ENCODE measurements around the gene LDLRAD2. TPM values are rescaled to one million over a fixed set of nuclear protein-coding genes. Genes with fewer than 3 reads are reported as not detected.

The LDLRAD2 gene
- total and polyA plus RNA-seq, 2 of the 4 experiments (the other 2 are of a cell fraction) = 0.05 TPM; not detected in 1

GRCh38 chr1:21782349-21782867 is 29.7 kb upstream of the LDLRAD2 start:
- Histone ChIP-seq H3K9me3 (ENCODE audit: control insufficient read depth, insufficient read depth, low read length) (peaks cover under 1% of the 10 kb centered on the region; the same call in 1 of the 2 replicates), H4K8ac (ENCODE audit: low read depth in 2 of 2, low read length in 2 of 2) (peak overlapping the region; percentile 79 to 97), H3K56ac (ENCODE audit: extremely low read depth, insufficient read depth, low read length) (peak overlapping the region; percentile 88), H2BK120ac (ENCODE audit: low read depth, low read length) (peak overlapping the region; percentile 8), H4K91ac (ENCODE audit: insufficient read depth, low read depth, low read length) (peak overlapping the region; percentile 61), H3K18ac (ENCODE audit: low read depth, low read length) (peak overlapping the region; percentile 64), H3K9me1 (ENCODE audit: insufficient read depth, low read length) (peaks cover 3% of the 10 kb centered on the region; the same call in 1 of the 2 replicates), H3K23ac (ENCODE audit: low read depth, low read length) (peak overlapping the region; percentile 67), H3K4ac (ENCODE audit: low read depth, low read length) (peak overlapping the region; percentile 85), H2AFZ (replicated peaks; ENCODE audit: low read length, poor library complexity) (peak overlapping the region; percentile 98), H2AK9ac (replicated peaks; ENCODE audit: low read depth, low read length, poor library complexity) (peak overlapping the region; percentile 100), H3K4me2 (ENCODE audit: low read depth, low read length) (peak overlapping the region; percentile 93), H3K4me3 (ENCODE audit: insufficient read depth, low read depth, low read length) (peak overlapping the region; percentile 66), H3K4me1 (ENCODE audit: control insufficient read depth, insufficient read depth, low read length) (0 out of 2 replicates have a peak, but pooled peaks cover 1% of the 10 kb centered on the region), H2BK20ac (ENCODE audit: low read depth, low read length) (no peak overlapping the region), H3K9ac (ENCODE audit: low read depth, low read length) (peak overlapping the region; percentile 91), H3K27ac (ENCODE audit: insufficient read depth, low read length) (peak overlapping the region; percentile 79), H4K5ac (ENCODE audit: low read depth, low read length) (peak overlapping the region; percentile 72), H3K14ac (replicated peaks; ENCODE audit: low read depth, low read length) (peak overlapping the region; percentile 75), H2BK5ac (ENCODE audit: low read depth, low read length, poor library complexity, severe bottlenecking) (peak overlapping the region; percentile 85), H4K20me1 (ENCODE audit: insufficient read depth, low read length) (peaks cover 38% of the 10 kb centered on the region), H3K27me3 (ENCODE audit: control insufficient read depth, insufficient read depth, low read length) (no peaks in the 10 kb centered on the region), H2AK5ac (ENCODE audit: low read depth, low read length) (peak overlapping the region; percentile 8), H3K79me1 (ENCODE audit: low read depth in 1 of 2, low read length in 2 of 2) (peaks cover under 1 to 29% of the 10 kb centered on the region in 2 experiments; a peak in 3 of 4 replicates), H2BK15ac (ENCODE audit: low read depth, low read length) (0 out of 3 replicates have a peak overlapping the region, but pooled peaks have one; percentile 33), H3K36me3 (ENCODE audit: control insufficient read depth, insufficient read depth, low read length) (no peaks in the 10 kb centered on the region)
- dilution Hi-C loops (cut with HindIII; ENCODE audit: low sequenced_read_pairs, unreplicated experiment) = no loop called here
- WGBS, 2 experiments (ENCODE audit: extremely low coverage in 2 of 2, insufficient read length in 1 of 2) = 0% methylated on average over 9 of the region's 37 CpGs; no CpG with 5 or more reads in 1 of the 2 experiments
- ChIA-PET CTCF (interaction anchor here (1.8 kb wide), 1 partner anchor 64 kb away, joined by 5 read pairs; no protein-coding TSS in a partner anchor), POLR2A (ENCODE audit: unreplicated experiment) (no interaction called here)
- peak; percentile 53 for DNase-seq
- ATAC-seq (ENCODE audit: low read depth) = peak; percentile 22
- BruUV-seq (replicated peaks) = no TSS peak
- TF ChIP-seq USF2 (IDR thresholded peaks at IDR 0.05; ENCODE audit: low read depth, low read length) = no peak
- TF ChIP-seq FOS (IDR thresholded peaks at IDR 0.05; ENCODE audit: low read depth, low read length) = no peak
- no peak; the same call in 1 of the 2 replicates for TF ChIP-seq MXI1 (IDR thresholded peaks at IDR 0.05; ENCODE audit: borderline replicate concordance, low read depth, low read length)
- TF ChIP-seq RCOR1 (IDR thresholded peaks at IDR 0.05; ENCODE audit: insufficient replicate concordance, low read length) = no peak
- TF ChIP-seq, protein P1, sequence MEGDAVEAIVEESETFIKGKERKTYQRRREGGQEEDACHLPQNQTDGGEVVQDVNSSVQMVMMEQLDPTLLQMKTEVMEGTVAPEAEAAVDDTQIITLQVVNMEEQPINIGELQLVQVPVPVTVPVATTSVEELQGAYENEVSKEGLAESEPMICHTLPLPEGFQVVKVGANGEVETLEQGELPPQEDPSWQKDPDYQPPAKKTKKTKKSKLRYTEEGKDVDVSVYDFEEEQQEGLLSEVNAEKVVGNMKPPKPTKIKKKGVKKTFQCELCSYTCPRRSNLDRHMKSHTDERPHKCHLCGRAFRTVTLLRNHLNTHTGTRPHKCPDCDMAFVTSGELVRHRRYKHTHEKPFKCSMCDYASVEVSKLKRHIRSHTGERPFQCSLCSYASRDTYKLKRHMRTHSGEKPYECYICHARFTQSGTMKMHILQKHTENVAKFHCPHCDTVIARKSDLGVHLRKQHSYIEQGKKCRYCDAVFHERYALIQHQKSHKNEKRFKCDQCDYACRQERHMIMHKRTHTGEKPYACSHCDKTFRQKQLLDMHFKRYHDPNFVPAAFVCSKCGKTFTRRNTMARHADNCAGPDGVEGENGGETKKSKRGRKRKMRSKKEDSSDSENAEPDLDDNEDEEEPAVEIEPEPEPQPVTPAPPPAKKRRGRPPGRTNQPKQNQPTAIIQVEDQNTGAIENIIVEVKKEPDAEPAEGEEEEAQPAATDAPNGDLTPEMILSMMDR (conservative IDR thresholded peaks at IDR 0.05; ENCODE audit: low read depth, low read length) = peak; percentile 35
- TF ChIP-seq NFE2L2 (IDR thresholded peaks at IDR 0.05; ENCODE audit: low read depth, low read length) = no peak
- no peak for TF ChIP-seq POLR2A (IDR thresholded peaks at IDR 0.05; ENCODE audit: low read depth, low read length)
- TF ChIP-seq, protein P2, sequence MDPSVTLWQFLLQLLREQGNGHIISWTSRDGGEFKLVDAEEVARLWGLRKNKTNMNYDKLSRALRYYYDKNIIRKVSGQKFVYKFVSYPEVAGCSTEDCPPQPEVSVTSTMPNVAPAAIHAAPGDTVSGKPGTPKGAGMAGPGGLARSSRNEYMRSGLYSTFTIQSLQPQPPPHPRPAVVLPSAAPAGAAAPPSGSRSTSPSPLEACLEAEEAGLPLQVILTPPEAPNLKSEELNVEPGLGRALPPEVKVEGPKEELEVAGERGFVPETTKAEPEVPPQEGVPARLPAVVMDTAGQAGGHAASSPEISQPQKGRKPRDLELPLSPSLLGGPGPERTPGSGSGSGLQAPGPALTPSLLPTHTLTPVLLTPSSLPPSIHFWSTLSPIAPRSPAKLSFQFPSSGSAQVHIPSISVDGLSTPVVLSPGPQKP (IDR thresholded peaks at IDR 0.05; ENCODE audit: borderline replicate concordance, low read depth, low read length) = no peak
- no peak for TF ChIP-seq RFX5 (IDR thresholded peaks at IDR 0.05; ENCODE audit: low read depth, low read length)
- peak; percentile 43 for TF ChIP-seq RAD21 (IDR thresholded peaks at IDR 0.05; ENCODE audit: low read length)
- TF ChIP-seq MAFK (IDR thresholded peaks at IDR 0.05; ENCODE audit: low read depth, low read length) = no peak
- TF ChIP-seq SMC3 (IDR thresholded peaks at IDR 0.05; ENCODE audit: low read depth, low read length) = 0 out of 2 replicates have a peak, but pooled peaks have one; percentile 16
- intact Hi-C loops (cut with micrococcal nuclease) = loop anchor here (5.0 to 10.0 kb wide), 2 partner anchors 35 to 152 kb away; partner anchors contain the start of gene HSPG2
- in situ Hi-C loops (cut with MboI; ENCODE audit: low sequenced_read_pairs) = no loop called here

Measured in IMR-90 (cell line).